ENCODE results near the gene MYBPC2. TPM values are rescaled to one million over a fixed set of nuclear protein-coding genes. Genes with fewer than 3 reads are reported as not detected.
A peak's percentile ranks its signal among the peaks of the same experiment; 100 is the strongest.

MYBPC2 gene
- total and polyA plus RNA-seq, 2 donors (not counting 1 experiment from before 2014, with no cell fraction given): 1.1 to 1.7 TPM

GRCh38 chr19:50431343-50432220 is 1.1 kb upstream of the MYBPC2 start:
- no peak for TF ChIP-seq EZH2 (IDR thresholded peaks at IDR 0.05; ENCODE audit: borderline replicate concordance, insufficient read depth, low read depth, low read length, poor library complexity, severe bottlenecking)
- TF ChIP-seq CTCF (IDR thresholded peaks at IDR 0.05): no peak
- Histone ChIP-seq H3K4me1 (ENCODE audit: control insufficient read depth in 2 of 2, insufficient read depth in 2 of 2, low read length in 2 of 2) (peaks cover 70 to 93% of the 10 kb centered on the region in 2 donors), H2AFZ (ENCODE audit: insufficient read depth, low read depth, low read length, poor library complexity, severe bottlenecking) (peak overlapping the region; percentile 40), H3K9ac (ENCODE audit: low read length) (peak overlapping the region; percentile 72), H3K27ac (ENCODE audit: low read length in 2 of 2) (peak overlapping the region; percentile 97 to 99), H3K4me2 (replicated peaks; ENCODE audit: low read depth, low read length, poor library complexity, severe bottlenecking) (peak overlapping the region; percentile 92), H4K20me1 (ENCODE audit: control insufficient read depth, insufficient read depth, low read length, poor library complexity, severe bottlenecking) (peaks cover 11% of the 10 kb centered on the region), H3K4me3 (ENCODE audit: control extremely low read depth in 1 of 5, extremely low read depth in 1 of 5, insufficient read depth in 1 of 5, low read depth in 2 of 5, low read length in 4 of 5) (peak overlapping the region; percentile 35 to 66 (median 61)), H3K36me3 (replicated peaks in 1 of 2; ENCODE audit: control extremely low read depth in 1 of 2, control insufficient read depth in 1 of 2, extremely low read depth in 1 of 2, insufficient read depth in 2 of 2, low read length in 1 of 2) (peaks cover 2 to 25% of the 10 kb centered on the region in 2 experiments), H3K79me2 (ENCODE audit: control insufficient read depth, insufficient read depth, low read length) (no peaks in the 10 kb centered on the region), H3K27me3 (replicated peaks in 1 of 4; ENCODE audit: control extremely low read depth in 1 of 4, control insufficient read depth in 3 of 4, insufficient read depth in 4 of 4, low read length in 3 of 4) (no peaks in the 10 kb centered on the region), H3K9me3 (ENCODE audit: control extremely low read depth in 1 of 3, control insufficient read depth in 2 of 3, insufficient read depth in 1 of 3, low read length in 2 of 3) (peaks cover 0 to 16% (median 0%) of the 10 kb centered on the region in 3 donors)
- CTCF ChIA-PET: interaction anchor here (0.6 to 3.5 kb wide), 4 partner anchors 10 to 74 kb away, joined by 3 to 9 read pairs (median 6); no protein-coding TSS in a partner anchor
- WGBS (ENCODE audit: insufficient coverage): 2% methylated on average over 36 of the region's 54 CpGs
- H3K27ac Mint-ChIP-seq: peak overlapping the region; percentile 99
- DNase-seq (peak; percentile 96), ATAC-seq (ENCODE audit: low read depth) (peak; percentile 65)
- H3K9me3 Mint-ChIP-seq (ENCODE audit: insufficient read depth): no peaks in the 10 kb centered on the region
- H3K27me3 Mint-ChIP-seq: no peaks in the 10 kb centered on the region
- H3K4me3 Mint-ChIP-seq: peak overlapping the region; percentile 97
- POLR2A ChIA-PET: interaction anchor here (0.5 to 6.0 kb wide), 7 partner anchors 14 to 117 kb away, joined by 3 to 96 read pairs (median 7); partner anchors contain the start of gene SPIB
- peaks cover 84% of the 10 kb centered on the region for H3K4me1 Mint-ChIP-seq
- intact Hi-C loops (cut with micrococcal nuclease): loop anchor here (1.0 to 5.0 kb wide), 5 partner anchors 16 to 79 kb away; partner anchors contain the start of genes JOSD2 and NR1H2

All from B cell (primary cell).